ENCODE measurements around the gene TSR2. TPM values are rescaled to one million over a fixed set of nuclear protein-coding genes. Genes with fewer than 3 reads are reported as not detected.

Gene TSR2
- total and polyA plus RNA-seq, 2 experiments from 2014 or later, result 26.0 to 60.1 TPM

DNA sequence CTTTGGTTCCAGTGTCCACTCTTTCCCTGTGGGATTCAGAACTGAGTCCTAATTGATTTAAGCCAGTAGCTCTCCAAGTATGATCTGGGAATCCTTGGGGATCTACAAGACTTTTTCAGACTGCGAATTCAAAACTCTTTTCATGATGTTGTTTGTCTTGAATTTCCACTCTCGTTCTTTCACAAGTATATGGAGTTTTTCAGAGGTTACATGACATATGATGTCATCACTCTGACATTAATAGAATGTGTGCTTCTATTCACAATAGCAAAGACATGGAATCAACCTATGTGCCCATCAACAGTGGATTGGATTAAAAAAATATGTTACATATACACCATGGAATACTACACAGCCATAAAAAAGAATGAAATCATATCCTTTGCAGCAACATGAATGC, 23.2 kb upstream of the TSR2 start (continued):
- no peak for TF ChIP-seq POLR2AphosphoS5 (IDR thresholded peaks at IDR 0.05; ENCODE audit: low read depth)
- TF ChIP-seq CREB1 (CRISPR knock-in tag; IDR thresholded peaks at IDR 0.05; ENCODE audit: low read depth), result no peak
- no peak for TF ChIP-seq STAT1 (IDR thresholded peaks at IDR 0.05; ENCODE audit: unreplicated experiment)
- TF ChIP-seq, protein P1, sequence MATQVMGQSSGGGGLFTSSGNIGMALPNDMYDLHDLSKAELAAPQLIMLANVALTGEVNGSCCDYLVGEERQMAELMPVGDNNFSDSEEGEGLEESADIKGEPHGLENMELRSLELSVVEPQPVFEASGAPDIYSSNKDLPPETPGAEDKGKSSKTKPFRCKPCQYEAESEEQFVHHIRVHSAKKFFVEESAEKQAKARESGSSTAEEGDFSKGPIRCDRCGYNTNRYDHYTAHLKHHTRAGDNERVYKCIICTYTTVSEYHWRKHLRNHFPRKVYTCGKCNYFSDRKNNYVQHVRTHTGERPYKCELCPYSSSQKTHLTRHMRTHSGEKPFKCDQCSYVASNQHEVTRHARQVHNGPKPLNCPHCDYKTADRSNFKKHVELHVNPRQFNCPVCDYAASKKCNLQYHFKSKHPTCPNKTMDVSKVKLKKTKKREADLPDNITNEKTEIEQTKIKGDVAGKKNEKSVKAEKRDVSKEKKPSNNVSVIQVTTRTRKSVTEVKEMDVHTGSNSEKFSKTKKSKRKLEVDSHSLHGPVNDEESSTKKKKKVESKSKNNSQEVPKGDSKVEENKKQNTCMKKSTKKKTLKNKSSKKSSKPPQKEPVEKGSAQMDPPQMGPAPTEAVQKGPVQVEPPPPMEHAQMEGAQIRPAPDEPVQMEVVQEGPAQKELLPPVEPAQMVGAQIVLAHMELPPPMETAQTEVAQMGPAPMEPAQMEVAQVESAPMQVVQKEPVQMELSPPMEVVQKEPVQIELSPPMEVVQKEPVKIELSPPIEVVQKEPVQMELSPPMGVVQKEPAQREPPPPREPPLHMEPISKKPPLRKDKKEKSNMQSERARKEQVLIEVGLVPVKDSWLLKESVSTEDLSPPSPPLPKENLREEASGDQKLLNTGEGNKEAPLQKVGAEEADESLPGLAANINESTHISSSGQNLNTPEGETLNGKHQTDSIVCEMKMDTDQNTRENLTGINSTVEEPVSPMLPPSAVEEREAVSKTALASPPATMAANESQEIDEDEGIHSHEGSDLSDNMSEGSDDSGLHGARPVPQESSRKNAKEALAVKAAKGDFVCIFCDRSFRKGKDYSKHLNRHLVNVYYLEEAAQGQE (IDR thresholded peaks at IDR 0.05; ENCODE audit: unreplicated experiment), result no peak

- H3K27me3 Mint-ChIP-seq (ENCODE audit: insufficient read depth, low read depth, poor library complexity), result no peaks in the 10 kb centered on the region
- Histone ChIP-seq H3K27ac (ENCODE audit: low read depth) (no peak overlapping the region), H3K79me2 (replicated peaks; ENCODE audit: insufficient read depth) (no peaks in the 10 kb centered on the region), H3K4me2 (no peak overlapping the region), H3K4me1 (ENCODE audit: insufficient read depth) (no peaks in the 10 kb centered on the region), H3F3A (replicated peaks; ENCODE audit: low read depth) (no peaks in the 10 kb centered on the region), H3K9me2 (ENCODE audit: insufficient read depth) (no peaks in the 10 kb centered on the region), H2AFZ (no peak overlapping the region), H4K20me1 (replicated peaks; ENCODE audit: insufficient read depth) (no peaks in the 10 kb centered on the region), H3K4me3 (no peak overlapping the region), H3K36me3 (ENCODE audit: insufficient read depth) (no peaks in the 10 kb centered on the region), H3K27me3 (ENCODE audit: insufficient read depth) (no peaks in the 10 kb centered on the region)
- no peak for DNase-seq (ENCODE audit: low spot score)
- H3K4me3 Mint-ChIP-seq, result no peak overlapping the region
- no peaks in the 10 kb centered on the region for H3K36me3 Mint-ChIP-seq (ENCODE audit: low read depth)
- peaks cover 9% of the 10 kb centered on the region; the same call in 2 of the 3 replicates for H3K4me1 Mint-ChIP-seq
- H3K27ac Mint-ChIP-seq, result no peak overlapping the region
- peaks cover 3% of the 10 kb centered on the region; the same call in 1 of the 3 replicates for H3K9me3 Mint-ChIP-seq
- ATAC-seq, result no peak
- TF ChIP-seq, protein P2, sequence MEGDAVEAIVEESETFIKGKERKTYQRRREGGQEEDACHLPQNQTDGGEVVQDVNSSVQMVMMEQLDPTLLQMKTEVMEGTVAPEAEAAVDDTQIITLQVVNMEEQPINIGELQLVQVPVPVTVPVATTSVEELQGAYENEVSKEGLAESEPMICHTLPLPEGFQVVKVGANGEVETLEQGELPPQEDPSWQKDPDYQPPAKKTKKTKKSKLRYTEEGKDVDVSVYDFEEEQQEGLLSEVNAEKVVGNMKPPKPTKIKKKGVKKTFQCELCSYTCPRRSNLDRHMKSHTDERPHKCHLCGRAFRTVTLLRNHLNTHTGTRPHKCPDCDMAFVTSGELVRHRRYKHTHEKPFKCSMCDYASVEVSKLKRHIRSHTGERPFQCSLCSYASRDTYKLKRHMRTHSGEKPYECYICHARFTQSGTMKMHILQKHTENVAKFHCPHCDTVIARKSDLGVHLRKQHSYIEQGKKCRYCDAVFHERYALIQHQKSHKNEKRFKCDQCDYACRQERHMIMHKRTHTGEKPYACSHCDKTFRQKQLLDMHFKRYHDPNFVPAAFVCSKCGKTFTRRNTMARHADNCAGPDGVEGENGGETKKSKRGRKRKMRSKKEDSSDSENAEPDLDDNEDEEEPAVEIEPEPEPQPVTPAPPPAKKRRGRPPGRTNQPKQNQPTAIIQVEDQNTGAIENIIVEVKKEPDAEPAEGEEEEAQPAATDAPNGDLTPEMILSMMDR (conservative IDR thresholded peaks at IDR 0.05; ENCODE audit: low read depth in 2 of 2), result no peak
- TF ChIP-seq EZH2phosphoT487 (IDR thresholded peaks at IDR 0.05; ENCODE audit: unreplicated experiment), result no peak
- no peak for TF ChIP-seq EZH2 (IDR thresholded peaks at IDR 0.05; ENCODE audit: low read depth, unreplicated experiment)
- TF ChIP-seq, protein P3, sequence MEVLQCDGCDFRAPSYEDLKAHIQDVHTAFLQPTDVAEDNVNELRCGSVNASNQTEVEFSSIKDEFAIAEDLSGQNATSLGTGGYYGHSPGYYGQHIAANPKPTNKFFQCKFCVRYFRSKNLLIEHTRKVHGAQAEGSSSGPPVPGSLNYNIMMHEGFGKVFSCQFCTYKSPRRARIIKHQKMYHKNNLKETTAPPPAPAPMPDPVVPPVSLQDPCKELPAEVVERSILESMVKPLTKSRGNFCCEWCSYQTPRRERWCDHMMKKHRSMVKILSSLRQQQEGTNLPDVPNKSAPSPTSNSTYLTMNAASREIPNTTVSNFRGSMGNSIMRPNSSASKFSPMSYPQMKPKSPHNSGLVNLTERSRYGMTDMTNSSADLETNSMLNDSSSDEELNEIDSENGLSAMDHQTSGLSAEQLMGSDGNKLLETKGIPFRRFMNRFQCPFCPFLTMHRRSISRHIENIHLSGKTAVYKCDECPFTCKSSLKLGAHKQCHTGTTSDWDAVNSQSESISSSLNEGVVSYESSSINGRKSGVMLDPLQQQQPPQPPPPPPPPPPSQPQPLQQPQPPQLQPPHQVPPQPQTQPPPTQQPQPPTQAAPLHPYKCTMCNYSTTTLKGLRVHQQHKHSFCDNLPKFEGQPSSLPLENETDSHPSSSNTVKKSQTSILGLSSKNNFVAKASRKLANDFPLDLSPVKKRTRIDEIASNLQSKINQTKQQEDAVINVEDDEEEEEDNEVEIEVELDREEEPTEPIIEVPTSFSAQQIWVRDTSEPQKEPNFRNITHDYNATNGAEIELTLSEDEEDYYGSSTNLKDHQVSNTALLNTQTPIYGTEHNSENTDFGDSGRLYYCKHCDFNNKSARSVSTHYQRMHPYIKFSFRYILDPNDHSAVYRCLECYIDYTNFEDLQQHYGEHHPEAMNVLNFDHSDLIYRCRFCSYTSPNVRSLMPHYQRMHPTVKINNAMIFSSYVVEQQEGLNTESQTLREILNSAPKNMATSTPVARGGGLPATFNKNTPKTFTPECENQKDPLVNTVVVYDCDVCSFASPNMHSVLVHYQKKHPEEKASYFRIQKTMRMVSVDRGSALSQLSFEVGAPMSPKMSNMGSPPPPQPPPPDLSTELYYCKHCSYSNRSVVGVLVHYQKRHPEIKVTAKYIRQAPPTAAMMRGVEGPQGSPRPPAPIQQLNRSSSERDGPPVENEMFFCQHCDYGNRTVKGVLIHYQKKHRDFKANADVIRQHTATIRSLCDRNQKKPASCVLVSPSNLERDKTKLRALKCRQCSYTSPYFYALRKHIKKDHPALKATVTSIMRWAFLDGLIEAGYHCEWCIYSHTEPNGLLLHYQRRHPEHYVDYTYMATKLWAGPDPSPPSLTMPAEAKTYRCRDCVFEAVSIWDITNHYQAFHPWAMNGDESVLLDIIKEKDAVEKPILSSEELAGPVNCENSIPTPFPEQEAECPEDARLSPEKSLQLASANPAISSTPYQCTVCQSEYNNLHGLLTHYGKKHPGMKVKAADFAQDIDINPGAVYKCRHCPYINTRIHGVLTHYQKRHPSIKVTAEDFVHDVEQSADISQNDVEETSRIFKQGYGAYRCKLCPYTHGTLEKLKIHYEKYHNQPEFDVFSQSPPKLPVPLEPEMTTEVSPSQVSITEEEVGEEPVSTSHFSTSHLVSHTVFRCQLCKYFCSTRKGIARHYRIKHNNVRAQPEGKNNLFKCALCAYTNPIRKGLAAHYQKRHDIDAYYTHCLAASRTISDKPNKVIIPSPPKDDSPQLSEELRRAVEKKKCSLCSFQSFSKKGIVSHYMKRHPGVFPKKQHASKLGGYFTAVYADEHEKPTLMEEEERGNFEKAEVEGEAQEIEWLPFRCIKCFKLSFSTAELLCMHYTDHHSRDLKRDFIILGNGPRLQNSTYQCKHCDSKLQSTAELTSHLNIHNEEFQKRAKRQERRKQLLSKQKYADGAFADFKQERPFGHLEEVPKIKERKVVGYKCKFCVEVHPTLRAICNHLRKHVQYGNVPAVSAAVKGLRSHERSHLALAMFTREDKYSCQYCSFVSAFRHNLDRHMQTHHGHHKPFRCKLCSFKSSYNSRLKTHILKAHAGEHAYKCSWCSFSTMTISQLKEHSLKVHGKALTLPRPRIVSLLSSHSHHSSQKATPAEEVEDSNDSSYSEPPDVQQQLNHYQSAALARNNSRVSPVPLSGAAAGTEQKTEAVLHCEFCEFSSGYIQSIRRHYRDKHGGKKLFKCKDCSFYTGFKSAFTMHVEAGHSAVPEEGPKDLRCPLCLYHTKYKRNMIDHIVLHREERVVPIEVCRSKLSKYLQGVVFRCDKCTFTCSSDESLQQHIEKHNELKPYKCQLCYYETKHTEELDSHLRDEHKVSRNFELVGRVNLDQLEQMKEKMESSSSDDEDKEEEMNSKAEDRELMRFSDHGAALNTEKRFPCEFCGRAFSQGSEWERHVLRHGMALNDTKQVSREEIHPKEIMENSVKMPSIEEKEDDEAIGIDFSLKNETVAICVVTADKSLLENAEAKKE (CRISPR knock-in tag; IDR thresholded peaks at IDR 0.05), result no peak
Observed at GRCh38 chrX:54419559-54420302, 20.5 kb upstream of the TSR2 start.

All from GM23338 (cell line).